Tibial nerve (tissue), 4 donors: ENCODE measurements around the gene UNKL.

Experiments
- CTCF ChIP-seq, 5 experiments: fragments of 200-600 bp in 3 of 5; fragments of 450-650 bp in 2 of 5; sonication (generic) in 3 of 5; IDR thresholded peaks; one replicate each; pipeline ENCODE4 v1.5.1; 2016 to 2019; ENCODE audit warnings: antibody characterized with exemption in 5 of 5, mild to moderate bottlenecking in 3 of 5, moderate library complexity in 2 of 5
- EP300 ChIP-seq, 2 donors: sonication (generic); formaldehyde crosslinking; IDR thresholded peaks; one replicate each; pipeline ENCODE4 v1.6.1; 2017; ENCODE audit warnings: antibody characterized with exemption in 2 of 2, mild to moderate bottlenecking in 1 of 2
- POLR2A ChIP-seq, 2 donors: fragments of 450-650 bp; IDR thresholded peaks; one replicate each; pipeline ENCODE4 v1.6.1; 2017; ENCODE audit warnings: antibody characterized with exemption in 2 of 2, mild to moderate bottlenecking in 2 of 2, moderate library complexity in 2 of 2

DNA sequence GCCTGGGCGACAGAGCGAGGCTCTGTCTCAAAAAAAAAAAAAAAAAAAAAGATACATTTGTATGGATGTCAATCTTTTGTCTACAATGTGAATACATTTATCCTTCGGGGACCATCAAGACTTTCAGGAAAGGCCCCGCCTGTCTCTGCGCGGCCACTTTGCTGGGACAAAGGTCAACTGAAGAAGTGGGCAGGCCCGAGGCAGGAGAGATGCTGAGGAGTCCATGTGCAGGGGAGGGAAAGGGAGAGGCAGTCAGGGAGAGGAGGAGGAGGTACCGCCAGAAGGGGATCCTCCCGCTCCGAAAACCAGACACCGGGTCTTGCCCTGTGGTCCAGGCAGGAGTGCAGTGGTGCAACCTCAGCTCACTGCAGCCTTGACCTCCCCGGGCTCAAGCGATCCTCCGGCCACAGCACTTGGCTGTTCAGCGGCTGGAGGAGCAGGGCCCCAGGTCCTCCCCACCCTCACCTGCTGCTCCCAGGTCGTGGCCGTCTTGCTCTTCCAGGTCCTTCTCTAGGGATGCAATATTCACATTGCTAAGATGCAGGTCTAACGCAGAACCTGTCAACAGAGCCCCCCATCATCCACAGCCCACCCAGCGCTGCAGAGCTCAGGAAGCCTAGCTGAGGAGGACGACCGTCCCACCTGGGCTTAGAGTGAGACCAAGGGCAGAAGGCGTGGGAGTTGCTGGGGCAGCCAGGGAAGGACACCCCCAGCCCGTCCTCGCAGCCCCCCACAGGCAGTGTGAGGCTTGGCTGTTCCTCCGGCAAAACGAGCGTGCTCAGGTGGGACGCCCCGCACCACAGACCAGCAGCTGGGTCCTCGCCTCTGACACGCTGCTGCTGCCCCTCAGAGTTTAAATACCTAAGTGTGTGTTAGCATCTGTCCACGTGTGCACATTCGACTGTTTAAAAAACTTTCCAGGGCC is 43.2 kb downstream of the UNKL start:
- TF ChIP-seq CTCF (IDR thresholded peaks at IDR 0.05) (no peak), POLR2A (IDR thresholded peaks at IDR 0.05) (no peak), EP300 (IDR thresholded peaks at IDR 0.05) (no peak)
